ENCODE measurements around the gene ZNF414.

The ZNF414 gene

GRCh38 chr19:8481616-8482015, 32.4 kb downstream of the ZNF414 start:
- H3K4me3 ChIP-seq (ENCODE audit: low read depth, low read length) = no peak overlapping the region
- ChIA-PET CTCF (interaction anchor here (0.9 to 3.4 kb wide), 4 partner anchors 11 to 128 kb away, joined by 3 to 15 read pairs (median 3); partner anchors contain the start of gene MARCHF2), POLR2A (interaction anchor here (1.1 to 1.3 kb wide), 2 partner anchors 13 to 20 kb away, joined by 3 read pairs; no protein-coding TSS in a partner anchor)
- no peak for DNase-seq (ENCODE audit: low read depth, low spot score)
- no peak for TF ChIP-seq CTCF (IDR thresholded peaks at IDR 0.05; ENCODE audit: insufficient read depth, low read length, missing control alignments)

GRCh38 chr19:8481201-8481600, 32.8 kb downstream of the ZNF414 start:
- H3K4me3 ChIP-seq (ENCODE audit: low read depth, low read length) = no peak overlapping the region
- DNase-seq (ENCODE audit: low read depth, low spot score) = no peak
- CTCF ChIA-PET = interaction anchor here (0.9 to 3.4 kb wide), 3 partner anchors 10 to 127 kb away, joined by 3 to 15 read pairs (median 3); no protein-coding TSS in a partner anchor
- no peak for TF ChIP-seq CTCF (IDR thresholded peaks at IDR 0.05; ENCODE audit: insufficient read depth, low read length, missing control alignments)
- POLR2A ChIA-PET = interaction anchor here (1.3 kb wide), 1 partner anchor 14 kb away, joined by 3 read pairs; no protein-coding TSS in a partner anchor

- H3K4me3 ChIP-seq (ENCODE audit: low read depth, low read length) = no peak overlapping the region
- TF ChIP-seq CTCF (IDR thresholded peaks at IDR 0.05; ENCODE audit: insufficient read depth, low read length, missing control alignments) = no peak
- CTCF ChIA-PET = interaction anchor here (0.6 to 1.3 kb wide), 3 partner anchors 8 to 125 kb away, joined by 3 read pairs; no protein-coding TSS in a partner anchor
- POLR2A ChIA-PET = interaction anchor here (0.6 kb wide), 1 partner anchor 65 kb away, joined by 3 read pairs; no protein-coding TSS in a partner anchor
- DNase-seq (ENCODE audit: low read depth, low spot score) = no peak
These were observed 35.4 kb downstream of the ZNF414 start for GRCh38 chr19:8478598-8478997.

- no peak for TF ChIP-seq CTCF (IDR thresholded peaks at IDR 0.05; ENCODE audit: insufficient read depth, low read length, missing control alignments)
- DNase-seq (ENCODE audit: low read depth, low spot score) = no peak
- H3K4me3 ChIP-seq (ENCODE audit: low read depth, low read length) = no peak overlapping the region
- ChIA-PET CTCF (interaction anchor here (1.3 kb wide), 1 partner anchor 28 kb away, joined by 3 read pairs; no protein-coding TSS in a partner anchor), POLR2A (interaction anchor here (0.6 kb wide), 1 partner anchor 66 kb away, joined by 3 read pairs; no protein-coding TSS in a partner anchor)
These were observed 36.1 kb downstream of the ZNF414 start for GRCh38 chr19:8477889-8478288.

GRCh38 chr19:8476524-8476923, 37.4 kb downstream of the ZNF414 start:
- POLR2A ChIA-PET = no interaction called here
- CTCF ChIA-PET = no interaction called here
- H3K4me3 ChIP-seq (ENCODE audit: low read depth, low read length) = no peak overlapping the region
- no peak for TF ChIP-seq CTCF (IDR thresholded peaks at IDR 0.05; ENCODE audit: insufficient read depth, low read length, missing control alignments)
- no peak for DNase-seq (ENCODE audit: low read depth, low spot score)

- ChIA-PET CTCF (interaction anchor here (1.0 kb wide), 1 partner anchor 121 kb away, joined by 4 read pairs; no protein-coding TSS in a partner anchor), POLR2A (interaction anchor here (0.6 kb wide), 1 partner anchor 154 kb away, joined by 3 read pairs; the partner anchor contains the start of genes NDUFA7 and RPS28)
- no peak overlapping the region for H3K4me3 ChIP-seq (ENCODE audit: low read depth, low read length)
- TF ChIP-seq CTCF (IDR thresholded peaks at IDR 0.05; ENCODE audit: insufficient read depth, low read length, missing control alignments) = no peak
- DNase-seq (ENCODE audit: low read depth, low spot score) = no peak
These were observed 39.0 kb downstream of the ZNF414 start for GRCh38 chr19:8475005-8475404.
